WTC11 (cell line): ENCODE measurements around the gene ELP2. TPM values are rescaled to one million over a fixed set of nuclear protein-coding genes. Genes with fewer than 3 reads are reported as not detected.

ENCODE experiments used
- ATAC-seq: fragments of 200-7000 bp; cut with Tn5 transposase; 2 replicates; pipeline ENCODE4 v1.10.0; 2021; ENCODE audit warnings: mild to moderate bottlenecking, moderate library complexity
- CTCF ChIA-PET: fragments of 300-600 bp; sonication (Branson Sonifier 250); formaldehyde crosslinking; loops from one replicate; lab custom pipeline; 2021; ENCODE audit warnings: antibody characterized with exemption; lab: Charles Lee
- POLR2A ChIA-PET: fragments of 350-600 bp; sonication (Branson Sonifier 250); formaldehyde crosslinking; loops from one replicate; lab custom pipeline; 2021; ENCODE audit warnings: antibody characterized with exemption; lab: Charles Lee
- DNase-seq: peaks from one replicate; pipeline ENCODE4 v3.0.0; 2021; ENCODE audit warnings: low spot score
- H3K27ac Mint-ChIP-seq: 2 replicates; pipeline ENCODE4 v1.8.0; 2021; ENCODE audit warnings: mixed read lengths
- H3K27me3 Mint-ChIP-seq: 2 replicates; pipeline ENCODE4 v1.8.0; 2021; ENCODE audit warnings: low read depth, mild to moderate bottlenecking, moderate library complexity, mixed read lengths
- H3K36me3 Mint-ChIP-seq: 2 replicates; pipeline ENCODE4 v1.8.0; 2021; ENCODE audit warnings: mixed read lengths
- H3K4me1 Mint-ChIP-seq: 2 replicates; pipeline ENCODE4 v1.8.0; 2022; ENCODE audit warnings: mixed read lengths
- H3K4me3 Mint-ChIP-seq: 2 replicates; pipeline ENCODE4 v1.8.0; 2021; ENCODE audit warnings: mild to moderate bottlenecking, moderate library complexity, mixed read lengths
- H3K9me3 Mint-ChIP-seq: 2 replicates; pipeline ENCODE4 v1.8.0; 2021; ENCODE audit warnings: mixed read lengths
- CREB1 ChIP-seq: sonication (generic); formaldehyde crosslinking; IDR thresholded peaks from 2 replicates; pipeline ENCODE4 v1.8.0; 2023; ENCODE audit warnings: mild to moderate bottlenecking, missing genetic modification reagents
- CREM ChIP-seq: sonication (generic); formaldehyde crosslinking; IDR thresholded peaks from 2 replicates; pipeline ENCODE4 v1.8.1; 2022; ENCODE audit warnings: mild to moderate bottlenecking, missing genetic modification reagents, moderate library complexity
- ELF4 ChIP-seq: sonication (generic); formaldehyde crosslinking; IDR thresholded peaks from 2 replicates; pipeline ENCODE4 v1.8.1; 2022; ENCODE audit warnings: low read depth, mild to moderate bottlenecking, moderate library complexity, missing genetic modification reagents
- ERG ChIP-seq: fragments of 250-450 bp; sonication (Bioruptor Pico); IDR thresholded peaks from 2 replicates; pipeline ENCODE4 v1.8.0; 2021; ENCODE audit warnings: mild to moderate bottlenecking
- ESRRA ChIP-seq: sonication (generic); formaldehyde crosslinking; IDR thresholded peaks from 2 replicates; pipeline ENCODE4 v1.8.1; 2022; ENCODE audit warnings: mild to moderate bottlenecking, missing genetic modification reagents, borderline replicate concordance
- HMGA2 ChIP-seq: fragments of 250-450 bp; sonication (Bioruptor Pico); IDR thresholded peaks from 2 replicates; pipeline ENCODE4 v1.4.0; 2021; ENCODE audit warnings: mild to moderate bottlenecking, moderate library complexity
- JAZF1 ChIP-seq: fragments of 250-450 bp; sonication (Bioruptor Pico); IDR thresholded peaks from 2 replicates; pipeline ENCODE4 v1.9.0; 2021; ENCODE audit warnings: moderate library complexity, mild to moderate bottlenecking, inconsistent platforms
- NFATC4 ChIP-seq: fragments of 250-450 bp; sonication (Bioruptor Pico); IDR thresholded peaks from 2 replicates; pipeline ENCODE4 v1.9.0; 2021; ENCODE audit warnings: mild to moderate bottlenecking
- NFE2L1 ChIP-seq: sonication (generic); formaldehyde crosslinking; IDR thresholded peaks from 2 replicates; pipeline ENCODE4 v1.8.1; 2023; ENCODE audit warnings: missing genetic modification reagents
- SMAD4 ChIP-seq: sonication (generic); formaldehyde crosslinking; IDR thresholded peaks from 2 replicates; pipeline ENCODE4 v1.8.0; 2022; ENCODE audit warnings: mild to moderate bottlenecking, missing genetic modification reagents
- SOX15 ChIP-seq: fragments of 250-450 bp; sonication (Bioruptor Pico); IDR thresholded peaks from 2 replicates; pipeline ENCODE4 v1.9.0; 2021; ENCODE audit warnings: mild to moderate bottlenecking
- SP1 ChIP-seq: sonication (generic); formaldehyde crosslinking; conservative IDR thresholded peaks from 2 replicates; pipeline ENCODE4 v1.8.1; 2022; ENCODE audit warnings: missing genetic modification reagents
- STAT6 ChIP-seq: sonication (generic); formaldehyde crosslinking; conservative IDR thresholded peaks from 2 replicates; pipeline ENCODE4 v1.8.1; 2023; ENCODE audit warnings: mild to moderate bottlenecking, low read depth, missing genetic modification reagents, moderate library complexity
- ZNF121 ChIP-seq: sonication (generic); formaldehyde crosslinking; IDR thresholded peaks from 2 replicates; pipeline ENCODE4 v1.8.0; 2023; ENCODE audit warnings: missing genetic modification reagents
- ZNF396 ChIP-seq: fragments of 250-450 bp; sonication (Bioruptor Pico); IDR thresholded peaks from 2 replicates; pipeline ENCODE4 v1.8.0; 2021; ENCODE audit warnings: mild to moderate bottlenecking, moderate library complexity, borderline replicate concordance
- ZNF532 ChIP-seq: fragments of 250-450 bp; sonication (Bioruptor Pico); IDR thresholded peaks from 2 replicates; pipeline ENCODE4 v1.9.0; 2021; ENCODE audit warnings: mild to moderate bottlenecking, borderline replicate concordance
- total RNA-seq: library from RNA; stranded (reverse); gene quantifications from 3 replicates; pipeline ENCODE4 v1.2.3, GENCODE V29; 2021
- TF ChIP-seq, protein P1 (sequence below): sonication (generic); formaldehyde crosslinking; IDR thresholded peaks from 2 replicates; pipeline ENCODE4 v1.8.1; 2023; ENCODE audit warnings: mild to moderate bottlenecking, moderate library complexity, missing genetic modification reagents
- TF ChIP-seq, protein P2 (sequence below): fragments of 250-450 bp; sonication (Bioruptor Pico); IDR thresholded peaks from 2 replicates; pipeline ENCODE4 v2.1.2; 2022; ENCODE audit warnings: mild to moderate bottlenecking, moderate library complexity
- TF ChIP-seq, protein P3 (sequence below): sonication (generic); formaldehyde crosslinking; IDR thresholded peaks from 2 replicates; pipeline ENCODE4 v1.8.1; 2022; ENCODE audit warnings: missing genetic modification reagents, borderline replicate concordance

Gene ELP2
- total RNA-seq, 1 experiment from 2014 or later: 141 TPM

- Mint-ChIP-seq H3K27me3 (no peaks in the 10 kb centered on the region), H3K36me3 (no peaks in the 10 kb centered on the region), H3K4me1 (no peaks in the 10 kb centered on the region; the same call in 1 of the 2 replicates)
- DNase-seq: no peak
- TF ChIP-seq HMGA2 (CRISPR knock-in tag) (no peak), ZNF532 (CRISPR knock-in tag) (no peak), ZNF396 (CRISPR knock-in tag) (no peak), NFE2L1 (CRISPR knock-in tag) (no peak), SP1 (CRISPR knock-in tag) (no peak), ESRRA (CRISPR knock-in tag) (no peak), ELF4 (CRISPR knock-in tag) (no peak), SMAD4 (no peak)
- TF ChIP-seq, protein P1, sequence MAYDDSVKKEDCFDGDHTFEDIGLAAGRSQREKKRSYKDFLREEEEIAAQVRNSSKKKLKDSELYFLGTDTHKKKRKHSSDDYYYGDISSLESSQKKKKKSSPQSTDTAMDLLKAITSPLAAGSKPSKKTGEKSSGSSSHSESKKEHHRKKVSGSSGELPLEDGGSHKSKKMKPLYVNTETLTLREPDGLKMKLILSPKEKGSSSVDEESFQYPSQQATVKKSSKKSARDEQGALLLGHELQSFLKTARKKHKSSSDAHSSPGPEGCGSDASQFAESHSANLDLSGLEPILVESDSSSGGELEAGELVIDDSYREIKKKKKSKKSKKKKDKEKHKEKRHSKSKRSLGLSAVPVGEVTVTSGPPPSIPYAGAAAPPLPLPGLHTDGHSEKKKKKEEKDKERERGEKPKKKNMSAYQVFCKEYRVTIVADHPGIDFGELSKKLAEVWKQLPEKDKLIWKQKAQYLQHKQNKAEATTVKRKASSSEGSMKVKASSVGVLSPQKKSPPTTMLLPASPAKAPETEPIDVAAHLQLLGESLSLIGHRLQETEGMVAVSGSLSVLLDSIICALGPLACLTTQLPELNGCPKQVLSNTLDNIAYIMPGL (CRISPR knock-in tag): no peak
- TF ChIP-seq, all 79 proteins: peak for 0
- no peaks in the 10 kb centered on the region for H3K9me3 Mint-ChIP-seq
- ChIA-PET CTCF (no interaction called here), POLR2A (no interaction called here)
- no peak overlapping the region for H3K27ac Mint-ChIP-seq
- ATAC-seq: no peak
- H3K4me3 Mint-ChIP-seq: no peak overlapping the region
These were observed 85.9 kb downstream of the ELP2 start for GRCh38 chr18:36215577-36215976.

GRCh38 chr18:36217348-36217747 lies 87.6 kb downstream of the ELP2 start:
- Mint-ChIP-seq H3K36me3 (no peaks in the 10 kb centered on the region), H3K4me3 (no peak overlapping the region), H3K9me3 (no peaks in the 10 kb centered on the region), H3K27ac (no peak overlapping the region), H3K27me3 (no peaks in the 10 kb centered on the region), H3K4me1 (no peaks in the 10 kb centered on the region; the same call in 1 of the 2 replicates)
- ATAC-seq (no peak), DNase-seq (no peak)
- CTCF ChIA-PET: interaction anchor here (1.0 to 1.4 kb wide), 2 partner anchors 67 to 194 kb away, joined by 3 read pairs; no protein-coding TSS in a partner anchor
- no peak for TF ChIP-seq STAT6 (CRISPR knock-in tag)
- no peak for TF ChIP-seq JAZF1 (CRISPR knock-in tag)
- TF ChIP-seq SOX15 (CRISPR knock-in tag): no peak
- POLR2A ChIA-PET: no interaction called here

DNA sequence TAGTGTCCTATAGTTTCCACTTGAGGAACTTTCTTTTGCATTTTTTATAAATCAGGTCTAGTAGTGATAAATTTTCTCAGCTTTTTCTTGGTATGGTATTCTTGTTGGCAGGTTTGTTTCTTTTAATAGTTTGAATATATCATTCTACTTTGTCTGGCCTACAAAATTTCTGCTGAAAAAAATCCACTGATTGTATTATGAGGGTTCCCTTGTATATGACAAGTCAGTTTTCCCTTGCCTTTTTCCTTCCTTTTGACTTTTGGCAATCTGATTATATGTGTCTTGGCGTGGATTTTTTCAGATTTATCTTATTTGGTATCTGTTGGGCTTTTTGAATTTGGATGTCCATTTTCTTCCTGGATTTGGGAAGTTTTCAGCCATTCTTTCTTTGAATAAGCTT lies 99.5 kb downstream of the ELP2 start:
- Mint-ChIP-seq H3K4me3 (no peak overlapping the region), H3K36me3 (peaks cover 42% of the 10 kb centered on the region), H3K4me1 (no peaks in the 10 kb centered on the region), H3K27ac (no peak overlapping the region), H3K9me3 (peaks cover 64% of the 10 kb centered on the region), H3K27me3 (no peaks in the 10 kb centered on the region; the same call in 1 of the 2 replicates)
- ATAC-seq (no peak), DNase-seq (no peak)
- ChIA-PET POLR2A (no interaction called here), CTCF (no interaction called here)
- TF ChIP-seq JAZF1 (CRISPR knock-in tag) (no peak), CREM (CRISPR knock-in tag) (no peak), ZNF121 (no peak), ELF4 (CRISPR knock-in tag) (no peak), ERG (CRISPR knock-in tag) (no peak), NFATC4 (CRISPR knock-in tag) (no peak), CREB1 (no peak)
- TF ChIP-seq, protein P2, sequence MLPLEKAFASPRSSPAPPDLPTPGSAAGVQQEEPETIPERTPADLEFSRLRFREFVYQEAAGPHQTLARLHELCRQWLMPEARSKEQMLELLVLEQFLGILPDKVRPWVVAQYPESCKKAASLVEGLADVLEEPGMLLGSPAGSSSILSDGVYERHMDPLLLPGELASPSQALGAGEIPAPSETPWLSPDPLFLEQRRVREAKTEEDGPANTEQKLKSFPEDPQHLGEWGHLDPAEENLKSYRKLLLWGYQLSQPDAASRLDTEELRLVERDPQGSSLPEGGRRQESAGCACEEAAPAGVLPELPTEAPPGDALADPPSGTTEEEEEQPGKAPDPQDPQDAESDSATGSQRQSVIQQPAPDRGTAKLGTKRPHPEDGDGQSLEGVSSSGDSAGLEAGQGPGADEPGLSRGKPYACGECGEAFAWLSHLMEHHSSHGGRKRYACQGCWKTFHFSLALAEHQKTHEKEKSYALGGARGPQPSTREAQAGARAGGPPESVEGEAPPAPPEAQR: no peak
- TF ChIP-seq, protein P3, sequence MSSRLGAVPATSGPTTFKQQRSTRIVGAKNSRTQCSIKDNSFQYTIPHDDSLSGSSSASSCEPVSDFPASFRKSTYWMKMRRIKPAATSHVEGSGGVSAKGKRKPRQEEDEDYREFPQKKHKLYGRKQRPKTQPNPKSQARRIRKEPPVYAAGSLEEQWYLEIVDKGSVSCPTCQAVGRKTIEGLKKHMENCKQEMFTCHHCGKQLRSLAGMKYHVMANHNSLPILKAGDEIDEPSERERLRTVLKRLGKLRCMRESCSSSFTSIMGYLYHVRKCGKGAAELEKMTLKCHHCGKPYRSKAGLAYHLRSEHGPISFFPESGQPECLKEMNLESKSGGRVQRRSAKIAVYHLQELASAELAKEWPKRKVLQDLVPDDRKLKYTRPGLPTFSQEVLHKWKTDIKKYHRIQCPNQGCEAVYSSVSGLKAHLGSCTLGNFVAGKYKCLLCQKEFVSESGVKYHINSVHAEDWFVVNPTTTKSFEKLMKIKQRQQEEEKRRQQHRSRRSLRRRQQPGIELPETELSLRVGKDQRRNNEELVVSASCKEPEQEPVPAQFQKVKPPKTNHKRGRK (CRISPR knock-in tag): no peak
